GM19239 (cell line): Measurements from ENCODE around the gene ENPP6.

Source experiments
- DNase-seq: peaks from one replicate; pipeline ENCODE4 v3.0.0; 2011; ENCODE audit warnings: low spot score; ENCODE audit not compliant: insufficient read length
- FAIRE-seq: peaks from 2 replicates; lab custom pipeline; 2011; peaks lifted over from hg19 to GRCh38; lab: Jason Lieb, UNC

The ENPP6 gene

GRCh38 chr4:184193556-184194525 is 23.8 kb downstream of the ENPP6 start:
- FAIRE-seq = no peak

GRCh38 chr4:184192933-184193332 is 24.7 kb downstream of the ENPP6 start:
- no peak for DNase-seq

More at GRCh38 chr4:184193556-184194525, 23.8 kb downstream of the ENPP6 start:
- DNase-seq = no peak

GRCh38 chr4:184191267-184191666 is 26.4 kb downstream of the ENPP6 start:
- FAIRE-seq (no peak), DNase-seq (no peak)

More at GRCh38 chr4:184192933-184193332, 24.7 kb downstream of the ENPP6 start:
- no peak for FAIRE-seq

GRCh38 chr4:184190711-184191110 is 27.0 kb downstream of the ENPP6 start:
- DNase-seq = no peak
- no peak for FAIRE-seq

- no peak for FAIRE-seq
- no peak for DNase-seq
These were observed 27.7 kb downstream of the ENPP6 start for GRCh38 chr4:184189966-184190365.

- DNase-seq (no peak), FAIRE-seq (no peak)
These were observed 29.0 kb downstream of the ENPP6 start for GRCh38 chr4:184188443-184189400.

GRCh38 chr4:184177271-184177670 is 40.4 kb downstream of the ENPP6 start:
- no peak for DNase-seq
- no peak for FAIRE-seq

GRCh38 chr4:184174571-184175488 is 42.8 kb downstream of the ENPP6 start:
- DNase-seq = no peak

GRCh38 chr4:184171011-184171410 is 46.7 kb downstream of the ENPP6 start:
- no peak for DNase-seq
- FAIRE-seq = no peak

More at GRCh38 chr4:184174571-184175488, 42.8 kb downstream of the ENPP6 start:
- no peak for FAIRE-seq

- no peak for DNase-seq
- no peak for FAIRE-seq
These were observed 48.3 kb downstream of the ENPP6 start for GRCh38 chr4:184169225-184169867.

- DNase-seq = peak; percentile 77
- FAIRE-seq = peak; percentile 72
These were observed 49.2 kb downstream of the ENPP6 start for GRCh38 chr4:184168406-184169019.

GRCh38 chr4:184167576-184167975 is 50.1 kb downstream of the ENPP6 start:
- DNase-seq (no peak), FAIRE-seq (no peak)

- DNase-seq (no peak), FAIRE-seq (no peak)
These were observed 50.9 kb downstream of the ENPP6 start for GRCh38 chr4:184166736-184167135.

- FAIRE-seq (no peak), DNase-seq (no peak)
These were observed 52.4 kb downstream of the ENPP6 start for GRCh38 chr4:184165291-184165690.

GRCh38 chr4:184163813-184164212 is 53.9 kb downstream of the ENPP6 start:
- DNase-seq (no peak), FAIRE-seq (no peak)

GRCh38 chr4:184162596-184162995 is 55.1 kb downstream of the ENPP6 start:
- DNase-seq (no peak), FAIRE-seq (no peak)

- FAIRE-seq = no peak
These were observed 60.4 kb downstream of the ENPP6 start for GRCh38 chr4:184157322-184157721.

GRCh38 chr4:184156163-184156920 is 61.3 kb downstream of the ENPP6 start:
- DNase-seq (no peak), FAIRE-seq (no peak)

More at GRCh38 chr4:184157322-184157721, 60.4 kb downstream of the ENPP6 start:
- no peak for DNase-seq
